GM04503 (cell line): ENCODE measurements around the gene RPA3.
"Not testable (repeated sequence)": the region's sequence is repeated elsewhere in the genome, so short reads cannot be mapped to it uniquely, and the experiment has no call there.

ENCODE experiments used
- DNase-seq: peaks from one replicate; pipeline ENCODE4 v3.0.0-alpha.2; 2012; ENCODE audit warnings: low read depth

Gene RPA3

DNA sequence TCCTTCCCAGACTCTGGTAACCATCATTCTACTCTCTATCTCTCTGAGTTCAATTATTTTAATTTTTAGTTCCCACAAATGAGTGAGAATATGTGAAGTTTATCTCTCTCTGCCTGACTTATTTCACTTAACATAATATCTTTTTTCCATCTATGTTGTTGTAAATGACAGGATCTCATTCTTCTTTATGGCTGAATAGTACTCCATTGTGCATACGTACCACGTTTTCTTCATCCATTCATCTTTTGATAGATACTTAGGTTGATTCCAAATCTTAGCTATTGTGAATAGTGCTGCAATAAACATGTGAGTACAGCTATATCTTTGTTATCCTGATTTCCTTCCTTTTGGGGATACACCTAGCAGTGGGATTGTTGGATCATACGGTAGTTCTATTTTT lies 23.9 kb downstream of the RPA3 start:
- no peak for DNase-seq

DNA sequence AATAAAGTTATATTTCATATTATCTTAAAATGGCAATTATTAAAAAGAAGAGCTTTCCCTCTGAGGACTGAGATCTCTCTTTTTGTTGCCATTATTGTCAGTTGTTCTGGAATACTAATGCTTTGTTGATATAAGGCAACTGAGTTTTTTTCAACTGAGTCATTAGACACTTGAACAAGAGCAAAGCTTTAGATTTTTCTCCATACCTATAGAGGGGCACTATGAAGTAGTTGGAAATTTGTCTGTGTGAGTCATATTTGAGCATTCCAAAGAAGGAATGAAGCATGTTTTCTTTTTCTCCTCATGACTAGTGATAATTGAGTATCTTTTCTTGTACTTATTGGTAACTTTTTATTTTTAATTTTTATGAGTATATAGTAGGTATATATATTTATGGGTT lies 24.5 kb downstream of the RPA3 start:
- peak; percentile 50 for DNase-seq

DNA sequence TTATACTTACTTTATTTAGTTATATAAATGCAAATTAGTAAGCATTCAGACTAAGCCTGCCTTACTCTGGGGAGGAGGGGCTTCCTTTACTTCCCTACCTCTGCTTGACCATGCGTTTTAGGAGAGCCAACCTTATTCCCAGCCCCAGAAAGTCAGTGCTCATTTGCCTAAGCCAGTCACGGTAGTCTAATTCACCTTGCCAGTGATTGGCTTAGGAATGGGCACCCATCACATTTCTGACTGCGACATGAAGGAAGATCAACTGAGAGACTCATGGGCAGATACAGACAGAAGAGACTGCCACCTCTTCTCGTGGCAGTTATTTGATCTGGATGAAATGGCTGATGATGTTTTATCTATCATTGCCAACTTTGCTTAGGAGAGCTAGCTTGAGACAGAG lies 29.5 kb downstream of the RPA3 start:
- no peak for DNase-seq

DNA sequence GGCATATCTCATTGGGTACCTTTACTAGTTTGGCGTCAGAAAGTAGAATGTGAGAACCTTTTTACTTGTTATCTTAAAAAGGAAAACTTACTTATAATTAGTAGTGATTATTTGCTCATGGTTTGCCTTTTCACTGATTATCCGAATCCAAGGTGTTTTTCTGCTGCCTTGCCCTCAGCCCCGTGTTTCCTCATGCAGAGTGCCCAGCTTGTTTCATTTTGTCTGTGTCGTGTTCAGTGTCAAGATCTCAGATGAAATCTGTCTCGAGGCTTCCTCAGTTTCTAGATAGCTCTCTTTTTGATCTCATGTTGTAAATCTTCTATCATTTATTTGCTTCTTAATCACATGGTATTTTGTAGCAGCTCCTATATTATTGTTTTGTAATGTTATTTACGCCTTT lies 30.1 kb downstream of the RPA3 start:
- no peak for DNase-seq

DNA sequence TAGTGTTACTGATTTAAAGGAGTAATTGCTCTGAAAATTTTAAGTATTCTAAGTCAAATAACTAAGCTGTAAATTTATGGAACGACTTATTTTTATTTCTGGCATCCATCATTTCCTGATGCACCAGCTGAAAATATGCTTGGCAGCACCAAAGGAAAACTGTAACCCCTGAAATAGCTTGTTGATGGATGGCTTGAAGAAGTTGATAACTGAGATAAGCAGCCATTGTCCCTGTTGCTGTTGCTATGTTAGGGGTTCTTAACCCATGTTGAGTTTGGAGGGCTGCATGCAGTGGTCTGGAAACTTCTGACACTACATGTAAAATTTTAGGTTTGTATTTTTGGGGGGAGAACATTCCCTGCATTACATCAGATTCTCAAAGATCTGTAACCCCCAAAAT lies 30.6 kb downstream of the RPA3 start:
- no peak for DNase-seq

DNA sequence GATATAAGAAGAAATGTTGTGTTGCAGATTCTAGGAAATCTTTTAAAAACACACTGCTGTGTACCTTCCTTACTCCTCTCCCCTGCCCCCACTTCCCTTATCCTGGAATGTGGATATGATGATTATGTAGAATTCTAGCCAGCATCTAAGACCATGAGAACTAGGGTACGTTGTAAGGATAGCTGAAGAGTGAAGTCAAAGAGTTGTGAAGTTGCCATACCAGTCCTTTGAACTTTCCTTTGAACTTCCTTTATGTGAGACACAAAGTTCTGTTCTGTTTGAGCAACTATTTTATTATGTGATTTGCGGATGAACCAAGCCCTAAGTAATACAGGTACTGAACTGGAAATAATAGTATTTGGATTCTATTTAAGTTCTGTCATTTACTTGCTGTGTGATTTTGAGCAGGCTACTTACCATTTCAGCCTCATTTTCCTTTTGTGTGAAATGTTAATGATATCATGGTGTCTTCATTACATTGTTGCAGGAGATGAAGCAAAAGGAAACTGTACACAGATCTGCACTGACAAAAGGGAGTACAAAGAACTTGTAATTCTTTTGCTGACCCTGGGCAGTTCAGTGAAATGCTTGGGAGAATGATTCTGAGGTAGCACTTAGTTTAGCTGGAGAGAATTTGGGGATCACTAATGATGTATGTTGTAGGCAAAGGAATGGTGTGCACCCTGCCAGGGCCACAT lies 31.4 kb downstream of the RPA3 start:
- no peak for DNase-seq

DNA sequence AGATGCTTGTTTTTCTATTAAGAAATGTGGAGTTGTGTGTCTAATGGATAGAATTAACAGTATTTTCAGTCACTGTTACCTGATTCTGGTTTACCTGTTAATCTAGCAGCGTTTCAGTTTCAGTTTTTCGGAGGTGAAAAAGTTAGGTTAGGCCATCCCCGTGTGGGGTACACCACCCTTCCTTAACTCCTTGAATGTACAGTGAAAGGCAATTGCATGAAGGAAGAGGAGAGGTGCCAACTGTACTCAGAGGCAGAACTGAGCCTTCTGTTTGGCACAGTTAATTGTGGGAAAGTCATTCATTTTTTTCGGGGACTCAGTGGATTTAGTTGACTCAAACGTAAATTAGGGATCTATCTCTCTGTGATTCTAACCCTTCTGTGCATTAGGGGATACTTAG lies 35.5 kb downstream of the RPA3 start:
- DNase-seq = no peak

DNA sequence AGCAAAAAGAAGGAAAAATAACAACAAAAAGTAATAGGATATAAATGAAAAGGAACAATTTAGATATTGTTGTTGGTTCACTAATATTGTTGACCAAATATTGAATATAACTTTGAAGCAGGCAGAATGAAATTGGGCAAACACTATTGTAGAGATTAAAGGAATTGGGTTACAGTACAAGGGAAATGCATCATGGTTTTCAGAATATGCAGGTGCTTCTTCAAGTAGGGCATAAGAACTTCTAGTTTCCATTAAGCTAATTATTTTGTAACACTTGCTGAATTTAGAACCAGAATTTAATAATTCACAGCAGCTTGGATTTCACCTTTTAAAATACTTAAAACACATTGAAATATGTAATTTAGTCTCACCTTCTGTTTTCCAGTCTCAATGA lies 36.5 kb downstream of the RPA3 start:
- DNase-seq = no peak

DNA sequence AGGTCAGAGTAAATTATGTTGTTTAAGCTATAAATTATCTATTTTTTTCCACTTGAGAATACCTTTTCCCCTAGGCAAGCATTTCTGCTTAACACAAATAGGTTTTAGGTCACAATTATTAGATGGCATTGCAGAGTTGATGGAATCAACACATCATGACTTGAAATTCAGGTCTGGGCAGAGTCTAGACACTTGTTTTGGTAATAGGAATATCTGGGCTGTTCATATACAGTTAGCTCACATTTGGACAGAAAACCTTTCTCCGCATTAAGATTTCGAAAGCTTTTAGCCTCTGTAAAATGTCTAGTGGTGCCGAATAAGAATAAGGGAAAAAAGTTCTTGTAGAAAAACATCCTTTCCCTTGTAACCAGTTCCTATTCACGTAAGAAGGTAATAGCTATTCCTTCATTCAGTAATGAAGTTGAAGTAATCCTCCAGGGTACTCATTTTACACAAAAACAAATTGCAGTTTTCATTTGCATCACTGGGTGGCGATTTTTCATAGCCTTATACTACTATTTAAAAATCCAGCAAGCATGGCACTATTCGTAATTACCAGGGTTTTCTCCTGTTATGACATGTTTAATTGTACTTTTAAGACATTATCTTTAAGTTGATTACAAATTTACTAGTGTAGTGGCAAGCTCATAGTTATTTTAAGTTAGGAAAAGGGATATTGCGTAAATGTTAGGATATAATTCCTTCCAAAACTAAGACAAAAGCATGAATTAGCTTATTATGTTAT lies 37.0 kb downstream of the RPA3 start:
- no peak for DNase-seq

DNA sequence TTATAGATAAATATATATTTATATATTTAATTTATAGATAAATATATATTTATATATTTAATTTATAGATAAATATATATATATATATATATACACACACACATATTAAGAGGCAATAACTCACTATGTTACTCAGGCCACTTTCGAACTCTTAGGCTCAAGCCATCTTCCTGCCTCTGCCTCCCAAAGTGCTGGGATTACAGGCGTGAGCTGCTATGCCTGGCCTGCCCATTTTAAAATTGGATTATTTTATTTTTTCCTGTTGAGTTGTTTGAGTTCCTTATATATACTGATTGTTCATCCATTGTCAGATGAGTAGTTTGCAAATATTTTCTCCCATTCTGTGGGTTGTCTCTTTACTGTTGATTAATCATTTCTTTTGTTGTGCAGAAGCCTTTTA lies 38.8 kb downstream of the RPA3 start:
- not testable (repeated sequence) for DNase-seq

DNA sequence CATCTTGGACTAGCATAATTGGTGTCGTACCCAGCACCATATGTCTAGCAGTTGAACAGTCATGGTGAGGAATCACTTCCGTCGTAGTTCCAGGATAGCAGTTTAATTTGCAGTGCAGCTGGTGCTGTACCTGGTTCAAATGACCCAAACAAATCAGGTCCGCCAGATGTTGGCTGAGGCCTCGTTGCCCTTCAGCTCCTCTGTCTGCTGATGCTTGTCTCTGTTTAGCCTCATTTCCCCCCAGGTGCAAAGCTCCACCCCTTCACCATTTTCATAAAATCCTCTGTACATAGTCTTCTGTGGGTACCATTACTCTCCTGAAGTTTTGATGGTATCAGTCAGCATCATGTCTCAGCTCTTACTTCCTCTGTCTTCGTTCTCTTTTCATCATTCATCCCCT lies 42.7 kb downstream of the RPA3 start:
- DNase-seq = no peak

DNA sequence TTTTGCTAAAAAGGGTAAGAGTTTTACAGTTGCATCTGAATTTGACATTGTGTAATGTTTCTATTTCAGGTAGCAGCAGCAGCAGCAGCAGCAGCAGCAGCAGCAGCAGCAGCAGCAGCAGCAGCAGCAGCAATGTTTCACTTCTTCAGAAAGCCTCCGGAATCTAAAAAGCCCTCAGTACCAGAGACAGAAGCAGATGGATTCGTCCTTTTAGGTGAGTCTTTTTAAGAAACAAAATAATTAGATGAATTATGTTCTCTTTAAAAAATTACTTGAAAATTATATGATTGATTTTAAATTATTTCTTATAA lies 45.2 kb downstream of the RPA3 start:
- DNase-seq = no peak

DNA sequence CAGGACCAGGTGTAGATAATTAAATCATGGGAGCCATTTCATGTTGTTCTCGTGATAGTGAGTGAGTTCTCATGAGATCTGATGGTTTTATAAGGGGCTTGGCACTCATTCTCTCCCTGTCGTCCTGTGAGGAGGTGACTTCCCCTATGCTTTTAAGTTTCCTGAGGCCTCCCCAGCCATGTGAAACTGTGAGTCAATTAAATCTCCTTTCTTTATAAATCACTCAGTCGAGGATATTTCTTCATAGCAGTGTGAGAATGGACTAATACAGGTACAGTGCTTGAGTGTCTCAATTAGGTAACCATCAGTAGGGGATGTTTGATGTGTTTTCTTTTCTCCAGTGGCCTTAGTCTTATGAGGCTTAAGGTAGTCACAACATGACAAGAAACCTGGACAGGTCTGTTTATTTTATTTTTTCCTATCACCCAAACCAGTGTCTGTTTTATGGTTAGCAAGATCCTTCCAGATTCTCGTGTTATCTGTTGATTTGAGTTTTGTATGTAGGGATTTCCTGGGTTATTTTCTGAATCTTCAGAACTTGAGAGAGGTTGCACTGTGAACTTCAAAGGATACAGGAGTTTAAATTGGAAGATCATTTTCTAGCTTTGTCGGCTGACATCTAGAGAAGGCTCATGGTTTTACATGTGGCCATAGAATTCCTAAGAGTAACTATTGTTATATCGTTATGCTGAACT lies 45.7 kb downstream of the RPA3 start:
- DNase-seq = no peak

DNA sequence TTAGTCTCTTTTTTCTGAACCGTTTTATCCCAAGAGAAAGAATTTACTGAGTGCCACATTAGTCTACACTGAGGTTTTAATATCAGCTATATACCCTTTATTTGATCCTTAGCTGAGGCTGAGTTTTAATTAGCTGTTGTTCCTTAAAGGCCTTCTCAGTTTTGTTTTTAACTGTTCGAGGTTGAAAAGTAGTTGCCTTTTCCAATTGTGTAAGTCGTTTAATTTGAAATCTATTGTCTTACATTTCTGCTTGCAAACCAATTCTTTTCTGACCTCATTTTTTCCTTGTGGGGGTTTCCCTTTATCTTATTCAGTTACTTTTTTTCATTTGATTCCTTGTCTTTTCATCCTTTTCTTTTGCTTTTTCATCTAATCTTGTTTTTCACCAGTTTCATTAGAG lies 47.0 kb downstream of the RPA3 start:
- no peak for DNase-seq

DNA sequence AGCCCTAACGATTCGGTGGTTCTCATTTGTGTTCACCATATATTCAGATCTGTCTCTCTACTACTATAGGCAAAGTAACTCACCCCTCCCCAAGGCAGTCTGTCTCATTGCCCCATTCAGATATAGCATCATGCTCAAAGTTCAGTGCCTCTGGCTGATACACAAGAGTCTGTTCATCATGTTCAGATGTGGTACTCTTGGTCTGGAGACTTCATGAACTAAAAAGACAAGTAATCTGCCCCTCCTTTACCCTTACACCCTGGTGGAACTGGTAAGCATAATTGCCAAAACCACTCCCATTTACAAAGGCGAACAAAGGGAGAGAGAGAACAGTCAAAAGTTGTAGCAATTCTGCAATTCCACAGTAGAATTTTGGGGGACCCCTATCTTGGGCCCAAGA lies 47.9 kb downstream of the RPA3 start:
- DNase-seq = no peak

DNA sequence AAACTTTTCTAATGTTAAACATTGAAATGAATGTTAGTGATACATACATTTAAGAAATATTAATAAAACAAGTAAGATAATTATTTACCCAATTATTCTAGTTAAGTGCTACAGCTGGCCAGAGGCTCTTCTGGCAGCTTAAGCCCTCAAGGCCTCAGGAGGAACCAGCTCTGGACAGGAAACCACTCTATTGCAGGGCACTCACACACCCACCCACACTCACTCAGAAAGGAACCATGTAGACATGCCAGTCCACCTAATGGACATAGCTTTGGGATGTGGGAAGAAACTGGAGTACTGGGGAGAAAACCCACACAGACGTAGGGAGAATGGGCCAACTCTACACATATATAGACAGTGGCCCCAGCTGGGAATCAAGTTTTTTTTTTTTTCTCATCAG lies 49.7 kb downstream of the RPA3 start:
- no peak for DNase-seq

DNA sequence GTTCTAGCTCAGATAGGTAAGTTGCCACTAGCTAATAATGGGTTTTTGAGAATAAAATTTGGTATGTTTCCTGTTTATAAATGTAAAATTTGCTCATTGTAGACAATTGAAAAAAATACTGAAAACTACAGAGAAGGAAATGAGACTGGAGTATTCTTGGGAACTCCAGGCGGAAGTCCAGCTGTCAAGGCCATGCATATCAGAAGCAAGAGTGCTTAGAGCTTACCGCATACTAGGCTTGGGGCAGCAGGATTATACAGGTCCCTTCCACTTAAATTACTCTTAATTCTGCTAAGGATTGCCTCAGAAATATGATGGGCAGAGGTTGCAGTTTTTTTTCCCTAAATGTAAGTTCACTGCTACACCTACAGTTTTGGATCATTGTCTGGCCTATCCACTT lies 51.2 kb downstream of the RPA3 start:
- no peak for DNase-seq

DNA sequence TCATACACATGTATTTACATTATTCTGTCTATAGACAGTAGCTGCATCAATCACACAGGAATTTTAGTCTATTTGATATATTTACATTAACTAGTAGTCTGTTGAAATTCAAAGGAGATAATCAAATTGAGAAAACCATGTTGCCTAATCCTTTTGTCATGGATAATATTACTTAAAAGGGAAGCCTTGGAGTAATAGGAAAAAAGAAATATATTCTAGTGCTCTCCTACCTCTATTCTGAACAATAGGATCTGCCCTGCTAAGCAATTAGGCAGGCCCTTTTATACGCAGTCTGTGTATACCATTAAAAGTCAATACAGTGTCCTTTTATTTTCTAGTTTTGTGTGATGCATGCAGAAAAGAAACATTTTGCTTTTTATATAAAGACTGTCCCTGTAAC lies 53.4 kb downstream of the RPA3 start:
- no peak for DNase-seq

DNA sequence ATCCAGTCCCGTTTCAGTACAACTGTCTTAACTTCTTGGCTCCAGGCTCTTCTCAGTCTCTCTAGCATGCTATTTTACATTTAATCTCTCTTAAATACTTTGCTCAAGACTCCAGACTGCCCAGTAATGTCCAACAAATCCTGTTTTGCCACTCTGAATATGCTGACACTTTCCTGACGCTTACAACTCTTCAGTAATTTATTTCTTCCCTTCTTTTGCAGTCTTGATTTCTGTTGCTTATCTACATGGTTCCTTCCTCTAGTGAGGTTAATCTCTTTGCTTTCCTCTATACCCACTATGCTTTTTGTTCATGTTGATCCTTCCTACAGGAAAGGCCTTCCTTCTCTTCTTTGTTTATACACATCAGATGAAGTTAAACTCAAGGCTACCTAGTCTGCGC lies 54.1 kb downstream of the RPA3 start:
- DNase-seq = no peak

DNA sequence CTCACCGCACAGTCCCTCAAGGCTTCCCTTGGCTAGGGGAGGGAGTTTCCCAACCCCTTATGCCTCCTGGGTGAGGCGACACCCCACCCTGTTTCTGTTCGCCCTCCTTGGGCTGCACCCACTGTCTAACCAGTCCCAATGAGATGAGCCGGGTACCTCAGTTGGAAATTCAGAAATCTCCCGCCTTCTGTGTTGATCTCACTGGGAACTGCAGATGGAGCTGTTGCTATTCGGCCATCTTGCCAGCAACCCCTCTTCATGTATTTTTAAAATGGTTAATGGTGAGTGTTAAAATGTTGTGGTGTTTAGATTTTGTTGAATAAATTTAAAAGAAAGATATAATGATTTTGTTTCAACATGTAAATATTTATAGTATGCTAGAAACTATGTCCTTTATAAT lies 55.9 kb downstream of the RPA3 start:
- no peak for DNase-seq

DNA sequence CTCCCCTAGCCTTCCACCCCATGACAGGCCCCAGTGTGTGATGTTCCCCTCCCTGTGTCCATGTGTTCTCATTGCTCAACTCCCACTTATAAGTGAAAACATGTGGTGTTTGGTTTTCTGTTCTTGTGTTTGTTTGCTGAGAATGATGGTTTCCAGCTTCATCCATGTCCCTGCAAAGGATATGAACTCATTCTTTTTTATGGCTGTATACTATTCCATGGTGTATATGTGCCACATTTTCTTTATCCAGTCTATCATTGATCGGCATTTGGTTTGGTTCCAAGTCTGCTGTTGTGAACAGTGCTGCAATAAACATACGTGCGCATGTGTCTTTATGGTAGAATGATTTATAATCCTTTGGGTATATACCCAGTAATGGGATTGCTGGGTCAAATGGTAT lies 61.9 kb downstream of the RPA3 start:
- not testable (repeated sequence) for DNase-seq

DNA sequence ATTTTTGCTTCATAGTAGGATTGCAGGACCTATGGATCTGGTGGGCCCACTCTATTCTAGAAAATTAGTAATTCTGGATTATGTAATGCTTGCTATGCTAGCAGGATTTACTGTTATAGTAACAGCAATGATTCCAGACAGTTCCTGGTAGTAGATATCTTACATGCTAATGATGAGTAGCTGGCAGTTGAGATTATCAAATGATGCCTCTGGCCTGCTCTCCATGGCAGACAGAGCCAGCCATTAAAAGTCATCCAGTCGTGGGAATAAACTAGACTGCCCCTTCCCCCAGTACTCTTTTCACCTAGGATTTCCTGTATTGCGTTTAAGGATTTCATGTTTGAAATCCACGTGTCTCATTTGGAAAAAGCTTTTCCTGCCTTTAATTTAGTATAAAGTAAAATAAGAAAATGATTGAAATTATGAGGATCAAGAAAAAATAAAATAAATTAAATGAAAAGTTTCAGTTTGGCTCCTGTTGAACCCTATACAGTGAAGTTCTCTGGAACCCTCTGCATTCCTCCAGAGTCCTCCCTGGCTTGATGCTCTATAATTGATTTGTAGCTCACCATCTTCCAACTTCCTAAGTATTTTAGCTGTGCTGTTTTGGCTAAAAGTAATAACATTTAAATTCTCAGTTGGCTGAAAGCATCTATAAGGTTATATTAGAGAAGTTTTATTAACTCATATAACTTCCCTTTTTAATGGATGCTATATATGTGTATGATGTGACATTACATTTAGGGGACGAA lies 63.3 kb downstream of the RPA3 start:
- DNase-seq = no peak
